Common myeloid progenitor, CD34-positive (primary cell): ENCODE results near the gene IGSF9B.

Experiments
- CTCF ChIA-PET: fragments of 350-600 bp; sonication (Branson Sonifier 250); formaldehyde crosslinking; loops from one replicate; lab custom pipeline; 2021; ENCODE audit warnings: antibody characterized with exemption; lab: Charles Lee
- POLR2A ChIA-PET: fragments of 350-600 bp; sonication (Branson Sonifier 250); formaldehyde crosslinking; loops from one replicate; lab custom pipeline; 2021; ENCODE audit warnings: antibody characterized with exemption; lab: Charles Lee
- DNase-seq, 3 donors: peaks; one replicate each; pipeline versions ENCODE4 v3.0.0 to v3.0.0-alpha.2; 2013
- H3K27ac ChIP-seq, 2 experiments: 1 replicate in 1 of 2; 2 replicates in 1 of 2; pipeline ENCODE4 v1.7.0; 2013; ENCODE audit warnings: inconsistent platforms in 2 of 2, low read length in 2 of 2, mild to moderate bottlenecking in 2 of 2, low read depth in 1 of 2, moderate library complexity in 1 of 2; ENCODE audit not compliant: severe bottlenecking in 2 of 2, insufficient read depth in 1 of 2, poor library complexity in 1 of 2
- H3K27me3 ChIP-seq, 5 experiments: replicated peaks in 2 of 5; 1 replicate in 3 of 5; 2 replicates in 2 of 5; pipeline versions ENCODE4 v1.6.1 to v1.7.0; 2013; ENCODE audit warnings: low read length in 4 of 5, mild to moderate bottlenecking in 2 of 5, moderate library complexity in 2 of 5, inconsistent platforms in 1 of 5; ENCODE audit not compliant: insufficient read depth in 5 of 5, control insufficient read depth in 4 of 5
- H3K36me3 ChIP-seq, 4 experiments: 1 replicate in 2 of 4; 2 replicates in 2 of 4; pipeline versions ENCODE4 v1.6.1 to v1.7.0; 2013; ENCODE audit warnings: low read length in 3 of 4, control low read depth in 1 of 4, mild to moderate bottlenecking in 1 of 4; ENCODE audit not compliant: control insufficient read depth in 4 of 4, insufficient read depth in 4 of 4
- H3K4me1 ChIP-seq, 4 experiments: 1 replicate in 3 of 4; 2 replicates in 1 of 4; pipeline versions ENCODE4 v1.6.1 to v1.7.1; 2013; ENCODE audit warnings: low read length in 3 of 4, mild to moderate bottlenecking in 3 of 4, control low read depth in 1 of 4, inconsistent platforms in 1 of 4, moderate library complexity in 1 of 4; ENCODE audit not compliant: control insufficient read depth in 4 of 4, insufficient read depth in 4 of 4; ENCODE audit errors: control extremely low read depth in 1 of 4
- H3K4me3 ChIP-seq, 7 experiments: 1 replicate in 4 of 7; 2 replicates in 3 of 7; pipeline versions ENCODE4 v1.5.1 to v1.7.0; 2013; ENCODE audit warnings: mild to moderate bottlenecking in 7 of 7, low read length in 6 of 7, moderate library complexity in 6 of 7, inconsistent platforms in 2 of 7, low read depth in 2 of 7, control low read depth in 1 of 7; ENCODE audit not compliant: insufficient read depth in 4 of 7, control insufficient read depth in 1 of 7; ENCODE audit errors: extremely low read depth in 1 of 7
- H3K9me3 ChIP-seq, 5 experiments: 1 replicate in 4 of 5; 2 replicates in 1 of 5; pipeline versions ENCODE4 v1.6.1 to v1.7.1; 2013; ENCODE audit warnings: low read length in 4 of 5, mild to moderate bottlenecking in 2 of 5, inconsistent platforms in 1 of 5, low read depth in 1 of 5, moderate library complexity in 1 of 5; ENCODE audit not compliant: control insufficient read depth in 4 of 5, insufficient read depth in 2 of 5; ENCODE audit errors: control extremely low read depth in 1 of 5
- WGBS: methylation state at CpG from one replicate; pipeline ENCODE4 v1.1.5; 2013; ENCODE audit not compliant: insufficient coverage; 5-methylcytosine and 5-hydroxymethylcytosine counted together

The IGSF9B gene

DNA sequence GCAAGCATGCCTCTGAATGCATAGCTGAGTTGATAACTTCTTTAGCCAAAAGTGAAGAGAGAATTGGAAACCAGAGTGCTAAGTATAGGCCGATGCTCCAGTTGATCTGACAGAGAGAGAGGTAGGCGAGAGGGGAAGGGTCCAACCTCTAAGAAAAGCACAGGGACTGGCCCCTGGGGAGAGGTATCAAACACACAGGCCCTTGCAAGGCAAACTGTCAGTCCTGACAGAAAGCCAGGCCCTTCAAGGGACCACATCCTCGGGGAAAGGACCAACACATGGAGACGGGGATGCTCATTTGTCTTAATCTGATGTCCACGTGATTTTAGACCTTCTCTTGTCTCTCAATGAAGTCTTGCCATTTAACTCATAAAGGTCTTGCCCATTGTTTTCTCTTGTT, 67.6 kb downstream of the IGSF9B start:
- Histone ChIP-seq H3K36me3 (no peaks in the 10 kb centered on the region), H3K27me3 (peaks cover 0 to 6% (median 0%) of the 10 kb centered on the region in 5 experiments), H3K9me3 (no peaks in the 10 kb centered on the region), H3K4me3 (no peak overlapping the region), H3K27ac (no peak overlapping the region), H3K4me1 (no peaks in the 10 kb centered on the region)
- 89% methylated on average over 5 of the region's 5 CpGs for WGBS
- ChIA-PET POLR2A (no interaction called here), CTCF (no interaction called here)
- DNase-seq = no peak

DNA sequence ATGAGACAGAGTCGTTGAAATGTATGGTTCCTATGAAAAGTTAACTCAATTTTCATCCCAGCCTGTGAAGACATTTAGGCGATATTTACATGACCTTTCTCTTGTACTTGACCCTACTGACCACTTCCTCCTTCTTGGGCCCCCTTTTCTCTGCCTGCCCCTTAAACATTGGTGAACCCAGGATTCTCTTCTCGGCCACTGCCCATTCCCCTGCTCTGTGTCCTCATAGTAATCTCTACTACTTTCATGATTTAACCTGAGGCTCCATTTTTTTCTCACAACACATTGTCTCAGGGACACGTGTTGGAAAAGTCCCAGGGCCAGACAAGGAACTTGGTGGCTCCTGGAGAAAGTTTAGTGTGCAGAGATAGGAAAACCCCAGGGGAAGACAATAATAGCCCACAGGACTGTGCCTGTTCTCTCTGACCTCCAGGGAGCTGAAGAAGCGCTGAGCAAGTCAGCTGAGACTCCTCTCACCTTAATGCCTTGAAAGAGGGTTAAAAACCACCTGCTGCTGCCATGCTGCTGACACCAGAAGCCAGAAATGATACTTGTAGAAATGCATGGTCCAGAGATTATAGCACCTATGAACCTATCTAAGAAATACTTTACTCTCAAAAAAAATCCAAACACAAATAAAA, 69.0 kb downstream of the IGSF9B start:
- POLR2A ChIA-PET = no interaction called here
- CTCF ChIA-PET = no interaction called here
- Histone ChIP-seq H3K4me1 (no peaks in the 10 kb centered on the region), H3K27me3 (peaks cover 0 to 6% (median 0%) of the 10 kb centered on the region in 5 experiments), H3K9me3 (no peaks in the 10 kb centered on the region), H3K4me3 (no peak overlapping the region), H3K36me3 (no peaks in the 10 kb centered on the region), H3K27ac (no peak overlapping the region)
- no peak for DNase-seq
- WGBS = 80% methylated on average over 5 of the region's 5 CpGs

DNA sequence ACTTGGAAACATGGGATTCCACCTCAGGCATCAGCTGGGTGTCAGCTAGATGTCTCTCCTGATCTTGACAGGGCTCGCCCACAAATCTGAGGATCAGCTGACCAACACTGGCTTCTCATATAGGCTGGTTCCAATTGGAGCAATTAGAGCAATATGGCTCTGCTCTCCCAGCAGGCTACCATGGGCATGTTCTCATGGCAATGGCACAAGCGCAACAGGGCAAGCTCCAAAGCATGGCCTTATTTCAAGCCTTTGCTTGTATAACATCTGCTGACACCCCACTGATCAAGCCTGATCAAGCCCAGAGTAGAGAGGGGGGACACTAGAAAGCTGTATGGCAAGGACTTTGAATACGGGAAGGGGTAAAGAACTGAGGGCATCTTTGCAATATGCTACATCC, 70.7 kb downstream of the IGSF9B start:
- Histone ChIP-seq H3K27ac (no peak overlapping the region), H3K4me1 (no peaks in the 10 kb centered on the region), H3K36me3 (no peaks in the 10 kb centered on the region), H3K27me3 (peaks cover 0 to 6% (median 0%) of the 10 kb centered on the region in 5 experiments), H3K4me3 (no peak overlapping the region), H3K9me3 (no peaks in the 10 kb centered on the region)
- 93% methylated on average over 2 of the region's 3 CpGs for WGBS
- ChIA-PET POLR2A (no interaction called here), CTCF (no interaction called here)
- DNase-seq = no peak

DNA sequence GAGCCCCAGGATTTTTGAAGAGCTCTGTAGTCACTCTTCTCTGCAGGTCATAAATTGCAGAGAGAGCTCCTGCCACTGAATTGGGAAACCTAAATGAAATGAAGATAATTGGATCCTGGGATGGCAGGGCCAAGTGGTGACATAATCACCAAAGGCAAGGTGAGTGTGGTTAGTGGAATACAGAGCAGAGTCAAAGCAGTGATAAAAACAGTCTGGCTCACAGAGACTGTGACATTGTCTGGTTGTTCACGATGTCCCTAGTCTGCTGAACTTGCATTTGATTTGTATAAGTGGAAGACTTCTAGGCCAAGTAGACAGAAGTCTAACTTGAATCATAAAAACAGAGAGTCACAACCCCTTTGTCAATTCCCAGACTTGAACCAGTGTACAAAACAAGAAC, 84.6 kb downstream of the IGSF9B start:
- no peak for DNase-seq
- ChIA-PET CTCF (no interaction called here), POLR2A (no interaction called here)
- H3K27me3 ChIP-seq = no peaks in the 10 kb centered on the region
- 0% methylated on average over 1 of the region's 1 CpG for WGBS
- no peaks in the 10 kb centered on the region for H3K36me3 ChIP-seq
- H3K4me1 ChIP-seq = no peaks in the 10 kb centered on the region
- H3K27ac ChIP-seq = no peak overlapping the region
- no peak overlapping the region for H3K4me3 ChIP-seq
- H3K9me3 ChIP-seq = peaks cover 0 to 4% (median 0%) of the 10 kb centered on the region in 5 experiments

DNA sequence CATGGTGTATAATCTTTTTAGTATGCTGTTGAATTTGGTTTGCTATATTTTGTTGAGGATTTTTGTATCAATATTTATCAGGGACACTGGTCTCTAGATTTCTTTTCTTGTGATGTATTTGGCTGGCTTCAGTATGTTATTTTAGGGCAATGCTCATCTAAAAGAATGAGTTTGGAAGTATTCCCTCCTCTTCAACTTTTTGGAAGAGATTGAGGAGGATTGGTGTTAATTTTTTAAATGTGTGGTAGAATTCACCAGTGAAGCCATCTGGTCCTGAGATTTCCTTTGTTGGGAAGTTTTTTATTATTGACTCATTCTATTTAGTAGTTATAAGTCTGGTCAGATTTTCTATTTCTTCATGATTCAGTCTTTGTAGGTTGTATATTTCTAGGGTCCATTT, 89.3 kb downstream of the IGSF9B start:
- no peak for DNase-seq
- POLR2A ChIA-PET = no interaction called here

DNA sequence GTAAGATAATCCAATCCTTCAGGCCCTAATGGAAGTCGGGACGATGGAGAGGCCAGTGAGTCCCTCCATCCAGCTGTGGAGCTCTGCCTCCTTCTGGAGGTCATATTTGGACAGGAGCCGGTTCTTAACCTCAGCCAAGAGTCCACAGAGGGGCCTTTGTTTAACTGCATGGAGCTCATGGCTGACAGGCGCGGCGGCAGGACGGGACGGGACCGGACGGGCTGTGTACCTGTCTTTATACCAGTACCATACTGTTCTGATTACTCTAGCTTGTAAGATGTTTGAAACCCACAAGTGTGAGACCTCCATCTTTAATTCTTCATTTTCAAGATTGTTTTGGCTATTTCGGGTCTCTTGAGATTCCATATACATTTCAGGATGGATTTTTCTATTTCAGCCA, 91.3 kb downstream of the IGSF9B start:
- no peaks in the 10 kb centered on the region for H3K36me3 ChIP-seq
- no peak overlapping the region for H3K27ac ChIP-seq
- no peaks in the 10 kb centered on the region for H3K4me1 ChIP-seq
- no peak for DNase-seq
- POLR2A ChIA-PET = no interaction called here
- H3K9me3 ChIP-seq = peaks cover 0 to 3% (median 0%) of the 10 kb centered on the region in 5 experiments
- H3K4me3 ChIP-seq = no peak overlapping the region
- H3K27me3 ChIP-seq = peaks cover 0 to 4% (median 0%) of the 10 kb centered on the region in 5 experiments
- CTCF ChIA-PET = no interaction called here
- 96% methylated on average over 8 of the region's 11 CpGs for WGBS

More for the DNA sequence above, 89.3 kb downstream of the IGSF9B start:
- H3K4me1 ChIP-seq = no peaks in the 10 kb centered on the region
- no peak overlapping the region for H3K27ac ChIP-seq
- peaks cover 0 to 4% (median 0%) of the 10 kb centered on the region in 5 experiments for H3K9me3 ChIP-seq
- H3K4me3 ChIP-seq = no peak overlapping the region
- H3K27me3 ChIP-seq = peaks cover 0 to 2% (median 0%) of the 10 kb centered on the region in 5 experiments
- CTCF ChIA-PET = no interaction called here
- no peaks in the 10 kb centered on the region for H3K36me3 ChIP-seq

DNA sequence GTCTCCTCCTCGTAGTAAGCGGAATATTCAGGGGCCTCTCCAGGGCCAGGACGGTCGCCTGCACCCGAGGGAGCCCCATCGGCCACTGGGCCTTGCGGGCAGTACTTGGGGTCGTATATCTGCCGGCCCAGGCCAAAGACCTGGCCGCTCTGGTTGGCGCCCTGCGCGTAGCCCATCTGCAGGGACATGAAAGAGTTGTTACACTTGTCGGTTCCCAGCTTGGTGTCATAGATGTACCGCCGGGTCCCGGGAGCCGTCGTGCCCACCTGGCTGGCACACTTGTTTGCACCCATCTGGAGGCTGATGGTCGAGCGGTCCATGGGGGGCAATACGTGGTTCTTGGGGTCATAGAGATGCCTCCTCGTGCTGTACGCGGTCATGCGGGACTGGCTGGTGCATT, 92.0 kb downstream of the IGSF9B start:
- no peak for DNase-seq
- Histone ChIP-seq H3K9me3 (no peaks in the 10 kb centered on the region), H3K36me3 (no peaks in the 10 kb centered on the region), H3K4me3 (no peak overlapping the region), H3K4me1 (no peaks in the 10 kb centered on the region), H3K27me3 (peaks cover 0 to 8% (median under 1%) of the 10 kb centered on the region in 5 experiments), H3K27ac (no peak overlapping the region)
- ChIA-PET POLR2A (no interaction called here), CTCF (no interaction called here)
- WGBS = 98% methylated on average over 26 of the region's 26 CpGs
